GM19324 (cell line): ENCODE measurements around the gene TMEM8B.
"Not testable (repeated sequence)": the region's sequence is repeated elsewhere in the genome, so short reads cannot be mapped to it uniquely, and the experiment has no call there.

ENCODE experiments used
- ATAC-seq: cut with Tn5 transposase; IDR thresholded peaks from one replicate; pipeline ENCODE4 v1.9.1; 2021; ENCODE audit warnings: mild to moderate bottlenecking, moderate library complexity; ENCODE audit not compliant: unreplicated experiment, low FRiP score

TMEM8B gene

DNA sequence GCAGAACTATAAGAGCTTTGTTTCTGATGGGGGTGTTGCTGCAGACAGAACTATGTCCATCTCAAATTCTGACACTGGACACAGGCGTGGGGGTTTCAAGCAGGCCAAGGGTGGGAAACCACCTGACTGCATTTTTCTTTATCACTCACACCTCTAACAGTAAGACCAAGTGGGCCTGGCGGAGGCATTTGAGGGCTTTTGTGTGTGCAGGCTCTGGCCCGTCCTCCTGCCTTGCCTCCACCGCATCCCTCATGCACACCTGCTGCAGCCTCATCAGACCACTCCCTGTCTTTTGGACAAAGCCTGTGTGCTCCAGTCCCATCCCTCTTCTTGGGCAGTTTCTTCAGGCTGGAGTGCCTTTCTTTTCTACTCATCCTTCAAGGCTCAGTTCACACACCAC is 33.3 kb downstream of the TMEM8B start:
- no peak for ATAC-seq

DNA sequence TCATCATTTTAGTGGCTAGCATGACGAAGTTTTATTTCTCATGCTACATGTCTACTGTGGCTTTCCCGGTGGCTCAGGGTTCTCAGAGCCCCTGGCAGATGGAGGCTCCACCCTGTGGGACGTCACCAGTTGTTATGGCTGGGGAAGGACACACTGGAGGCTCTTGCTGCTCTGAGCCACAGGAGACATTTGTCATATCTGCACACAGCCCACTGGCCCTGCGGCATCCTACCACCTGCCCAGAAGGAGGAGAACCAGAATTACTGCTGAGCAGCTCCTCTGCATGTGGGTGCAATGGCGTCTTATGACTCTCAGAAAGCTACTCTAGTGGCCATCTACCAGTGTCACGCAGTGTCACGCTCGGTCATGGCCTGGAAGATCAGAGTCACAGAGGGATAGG is 34.6 kb downstream of the TMEM8B start:
- no peak for ATAC-seq

DNA sequence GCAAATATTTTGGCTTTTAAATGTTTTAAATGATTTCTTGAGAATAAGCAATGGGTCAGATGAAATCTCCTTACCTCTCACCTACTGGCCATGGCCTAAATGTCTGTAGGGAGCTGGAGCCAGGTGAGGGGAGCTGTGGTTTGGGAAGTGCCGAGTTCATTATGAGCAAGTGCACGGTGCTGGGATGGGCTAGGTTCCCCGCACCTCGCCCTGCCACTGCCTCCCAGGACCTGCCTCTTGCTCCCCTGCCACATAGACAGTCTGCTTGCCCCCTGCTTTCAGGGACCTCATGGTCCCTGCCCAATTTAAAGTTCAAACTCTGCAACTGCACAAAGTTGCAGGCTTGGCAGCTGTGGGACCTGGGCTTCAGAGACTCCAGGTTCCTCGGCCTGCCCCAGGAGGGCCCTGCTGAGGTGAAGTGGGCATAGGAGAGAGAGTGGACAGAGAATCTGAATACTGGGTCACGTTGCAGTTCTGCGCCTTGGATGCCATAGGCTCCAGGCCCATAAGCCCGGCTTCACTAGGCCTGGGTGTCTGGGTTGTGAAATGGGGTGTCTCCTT is 35.7 kb downstream of the TMEM8B start:
- ATAC-seq, result no peak

DNA sequence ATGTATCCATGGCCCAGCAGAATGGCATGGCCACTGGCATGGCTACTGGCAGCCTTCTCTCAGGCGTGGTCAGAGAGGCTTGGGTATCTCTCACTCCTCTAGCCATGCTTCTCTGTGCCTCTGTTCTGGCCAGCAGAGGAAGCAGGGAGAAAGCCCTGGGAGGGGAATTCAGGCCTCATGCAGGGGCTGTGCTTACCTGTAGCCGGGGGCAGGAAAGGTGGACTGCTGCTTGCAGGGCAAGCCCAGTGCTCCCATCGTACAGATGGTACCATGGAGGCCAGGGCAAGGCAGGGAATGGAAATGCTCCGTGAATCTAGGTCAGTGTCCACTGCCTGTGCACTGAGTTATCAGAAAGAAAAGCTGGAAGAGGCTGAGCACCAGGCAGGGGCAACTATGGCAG is 38.5 kb downstream of the TMEM8B start:
- no peak for ATAC-seq

DNA sequence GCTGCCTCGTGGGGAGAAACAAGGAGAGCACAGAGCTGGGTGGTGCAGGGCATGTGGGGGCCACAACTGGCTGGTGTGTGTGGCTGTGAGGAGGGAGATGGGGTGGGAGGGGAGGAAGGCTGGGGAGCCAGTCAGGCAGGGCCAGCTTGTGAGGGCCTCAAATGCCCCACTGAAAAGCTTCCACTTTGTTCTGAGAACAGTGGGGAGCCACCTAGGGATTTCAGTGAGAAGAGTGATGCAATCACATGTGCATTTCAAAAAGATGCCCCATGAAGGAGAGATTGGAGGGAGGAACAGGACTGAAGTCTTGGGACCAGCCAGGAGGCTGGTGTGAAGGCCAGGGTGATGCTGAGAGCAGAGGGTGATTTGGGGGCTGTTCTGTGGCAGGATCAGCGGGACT is 39.9 kb downstream of the TMEM8B start:
- ATAC-seq, result no peak

DNA sequence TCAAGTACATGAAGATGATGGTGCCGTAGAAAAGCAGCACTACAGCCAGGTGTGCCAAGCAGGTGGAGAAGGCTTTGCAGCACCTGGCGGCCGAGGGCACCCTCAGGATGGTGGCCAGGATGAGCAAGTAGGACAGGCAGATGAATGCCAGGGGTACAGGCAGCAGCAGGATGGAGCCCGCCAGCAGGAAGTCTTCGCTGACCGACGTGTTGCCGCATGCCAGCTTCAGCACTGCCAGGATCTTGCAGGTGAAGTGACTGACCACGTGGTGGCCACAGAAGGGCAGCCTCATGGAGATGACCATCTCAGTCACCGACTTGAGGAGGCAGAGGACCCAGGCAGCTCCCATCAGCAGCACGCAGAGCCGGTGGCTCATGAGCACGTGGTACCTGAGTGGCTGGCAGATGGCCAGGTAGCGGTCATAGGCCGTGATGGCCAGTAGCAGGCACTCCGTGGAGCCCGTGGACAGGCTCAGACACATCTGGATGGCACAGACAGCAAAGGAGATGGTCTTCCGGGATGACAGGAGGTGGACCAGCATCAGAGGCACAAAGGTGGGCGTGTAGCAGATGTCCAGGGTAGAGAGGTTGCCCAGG is 40.7 kb downstream of the TMEM8B start:
- no peak for ATAC-seq

DNA sequence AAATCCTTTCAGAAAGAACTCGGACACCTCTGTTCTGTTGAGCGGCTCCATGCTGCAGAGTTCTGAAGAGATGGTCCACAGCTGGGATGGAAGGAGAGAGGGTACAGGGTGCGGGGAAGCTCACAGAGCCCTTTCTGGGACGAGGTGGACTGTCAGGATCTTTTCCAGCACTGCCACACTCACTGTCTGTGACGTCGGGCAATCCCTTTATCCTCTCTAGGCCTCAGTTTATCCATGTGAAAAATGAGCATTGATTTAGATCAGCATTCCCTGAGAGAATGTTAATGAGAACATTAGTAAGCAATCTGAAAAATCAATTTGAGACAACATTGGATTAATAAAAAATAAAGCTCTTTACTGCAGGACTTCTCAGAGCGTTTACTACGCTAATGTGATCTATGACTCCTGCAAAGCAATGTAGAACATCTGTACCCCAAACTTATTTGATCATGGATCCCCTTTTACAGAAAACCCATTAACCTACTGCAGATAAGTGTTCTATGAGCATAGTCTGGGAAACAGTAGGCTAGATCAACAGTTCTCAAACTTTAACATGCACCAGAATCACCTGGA is 41.4 kb downstream of the TMEM8B start, which contains the start of gene OR13J1:
OR13J1 (minus strand) TSS at position 51 of the 573 bp plus-strand sequence; CDS start at position 51, 0 bp downstream.
- no peak for ATAC-seq

DNA sequence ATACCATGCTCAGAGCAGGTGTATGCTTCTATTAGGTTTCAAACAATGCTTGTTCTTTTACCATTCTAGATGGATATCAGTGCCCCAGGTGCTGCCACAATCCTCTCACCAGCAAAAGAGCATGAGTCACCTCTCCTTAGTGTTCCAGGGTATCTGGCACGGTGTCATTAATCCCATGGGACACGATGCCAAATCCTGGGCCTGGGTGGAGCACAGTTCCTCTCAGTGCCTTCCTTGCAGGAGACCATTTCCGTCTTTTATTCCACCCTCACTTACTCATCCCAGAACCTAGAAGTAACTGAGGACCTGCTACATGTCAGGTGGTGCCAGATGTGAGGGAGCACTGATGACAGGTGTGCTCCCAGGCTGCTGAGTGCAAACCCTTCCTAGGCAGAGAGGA is 42.5 kb downstream of the TMEM8B start:
- ATAC-seq, result no peak

DNA sequence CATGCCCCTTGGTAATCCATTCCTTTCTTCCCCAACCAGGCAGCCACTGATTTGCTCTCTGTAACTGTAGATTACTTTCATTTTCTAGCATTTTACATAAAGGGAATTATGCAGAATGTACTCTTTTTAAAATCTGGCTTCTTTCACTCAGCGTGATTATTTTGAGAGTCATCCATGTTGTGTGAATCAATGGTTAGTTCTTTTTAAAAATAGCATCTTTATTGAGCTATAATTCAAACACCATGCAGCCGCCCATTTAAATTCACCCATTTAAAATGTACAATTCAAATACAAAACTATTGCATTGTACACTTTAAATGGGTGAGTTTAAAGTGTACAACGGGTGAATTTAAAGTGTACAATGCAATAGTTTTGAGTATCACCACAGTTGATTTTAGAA is 43.5 kb downstream of the TMEM8B start:
- no peak for ATAC-seq

DNA sequence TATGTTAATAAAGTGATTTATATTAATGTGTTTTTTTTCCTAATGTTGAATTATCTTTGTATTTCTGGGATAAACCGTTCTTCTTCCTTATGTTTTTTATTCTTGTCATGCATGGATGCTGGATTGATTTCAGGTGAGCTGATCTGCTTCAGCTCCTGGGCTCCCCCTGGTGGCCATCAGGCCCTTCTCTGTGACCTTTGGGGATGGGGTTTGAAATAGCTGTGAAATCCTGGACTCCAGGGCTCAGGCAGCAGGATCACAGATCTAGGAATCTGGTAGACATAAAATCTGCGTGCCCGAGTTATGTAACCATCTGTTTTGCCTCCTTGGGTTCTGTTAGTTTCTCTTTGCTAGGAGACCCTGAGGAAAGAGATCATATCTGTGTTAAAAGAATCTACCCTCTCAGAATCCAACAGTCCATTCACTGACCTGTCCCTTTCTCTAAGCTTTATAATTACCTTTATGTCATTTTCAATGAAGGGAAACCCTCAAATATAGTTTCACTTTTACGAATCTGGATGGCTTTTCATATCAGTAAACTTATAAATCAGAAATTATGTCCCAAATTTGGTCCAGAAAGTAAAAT is 53.3 kb downstream of the TMEM8B start:
- no peak for ATAC-seq

DNA sequence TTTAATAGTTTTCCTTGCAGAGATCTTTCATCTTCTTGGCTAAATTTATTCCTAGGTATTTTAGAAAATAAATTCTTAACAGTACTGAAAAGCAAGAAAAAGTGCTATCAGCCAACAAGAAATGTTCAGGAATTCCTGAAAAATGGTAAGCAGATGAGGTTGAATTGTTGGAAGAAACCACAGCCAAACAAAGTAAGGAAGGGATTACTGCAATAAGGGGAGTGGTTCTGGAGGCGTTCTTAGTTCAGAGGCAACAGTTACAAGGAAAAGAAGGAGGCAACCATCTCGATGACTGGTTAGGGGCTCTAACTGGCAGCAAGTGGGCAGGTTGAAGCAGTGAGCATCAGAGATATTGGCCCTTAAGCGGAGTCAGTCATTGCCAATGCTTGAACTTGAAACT is 54.0 kb downstream of the TMEM8B start:
- no peak for ATAC-seq

DNA sequence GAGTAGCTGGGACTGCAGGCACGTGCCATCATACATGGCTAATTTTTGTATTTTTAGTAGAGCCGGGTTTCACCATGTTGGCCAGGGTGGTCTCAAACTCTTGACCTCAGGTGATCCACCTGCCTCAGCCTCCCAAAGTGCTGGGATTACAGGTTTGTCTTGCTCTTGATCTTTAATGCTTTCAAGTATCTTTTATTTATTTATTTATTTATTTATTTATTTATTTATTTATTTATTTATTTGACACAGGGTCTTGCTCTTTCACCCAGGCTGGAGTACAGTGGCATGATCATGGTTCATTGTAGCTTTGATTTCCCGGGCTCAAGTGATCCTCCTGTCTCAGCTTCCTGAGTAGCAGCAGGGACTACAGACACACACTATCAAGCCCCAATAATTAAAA is 55.9 kb downstream of the TMEM8B start:
- not testable (repeated sequence) for ATAC-seq

DNA sequence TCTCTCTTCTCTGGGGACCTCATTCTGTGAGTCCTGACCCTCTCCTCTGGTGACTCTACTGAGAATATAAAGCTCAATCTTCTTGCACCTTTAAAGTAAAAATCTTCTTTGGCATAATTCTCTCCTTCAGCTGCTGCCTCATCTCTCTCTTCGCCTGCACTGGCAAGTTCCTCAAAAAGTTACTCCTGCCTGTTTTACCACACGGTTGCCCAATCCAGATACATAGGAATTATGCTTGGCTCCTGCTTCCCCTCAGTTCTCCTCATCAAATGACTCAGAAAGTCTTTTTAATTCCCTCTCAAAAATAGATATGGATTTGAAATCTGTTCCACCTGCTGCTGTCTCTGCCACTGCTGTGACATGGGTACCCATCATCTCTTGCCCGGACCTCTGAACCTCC is 62.6 kb downstream of the TMEM8B start:
- no peak for ATAC-seq

DNA sequence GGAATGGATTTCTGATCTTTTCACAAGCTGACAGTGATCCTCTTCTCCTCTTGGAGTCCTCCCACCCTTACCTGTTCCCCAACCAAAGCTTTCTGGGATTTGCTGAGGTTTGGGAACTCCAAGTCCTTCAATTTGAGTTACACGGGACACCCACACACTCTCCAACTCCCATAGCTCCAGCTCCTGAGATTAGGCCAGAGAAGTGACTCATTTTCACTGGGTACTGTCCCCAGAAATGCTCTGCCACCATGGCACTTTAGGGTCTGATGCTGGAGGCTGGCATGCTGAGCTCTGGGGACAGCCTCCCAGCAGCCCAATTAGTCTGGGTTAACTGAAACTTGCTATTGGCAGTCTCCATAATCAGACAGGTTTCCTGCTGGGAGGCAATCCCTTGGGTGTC is 63.0 kb downstream of the TMEM8B start:
- no peak for ATAC-seq

DNA sequence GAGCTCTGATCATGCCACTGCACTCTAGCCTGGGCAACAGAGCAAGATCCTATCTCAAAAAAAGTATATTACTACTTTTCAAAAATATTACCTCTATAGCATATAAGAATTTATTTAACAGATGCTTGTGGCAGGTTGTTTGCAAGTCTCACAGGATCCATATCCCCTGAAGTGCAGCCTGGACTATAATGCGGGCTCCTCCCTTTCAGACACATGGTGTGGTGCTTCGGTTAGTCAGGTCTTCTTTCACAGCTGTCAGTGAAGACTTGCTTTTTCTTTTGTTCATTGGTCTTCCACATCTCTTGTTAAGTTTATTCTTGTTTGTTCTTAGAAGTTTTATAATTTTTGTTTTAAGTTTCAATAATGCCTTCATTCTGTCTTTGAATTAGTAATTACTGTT is 67.5 kb downstream of the TMEM8B start:
- ATAC-seq, result no peak

DNA sequence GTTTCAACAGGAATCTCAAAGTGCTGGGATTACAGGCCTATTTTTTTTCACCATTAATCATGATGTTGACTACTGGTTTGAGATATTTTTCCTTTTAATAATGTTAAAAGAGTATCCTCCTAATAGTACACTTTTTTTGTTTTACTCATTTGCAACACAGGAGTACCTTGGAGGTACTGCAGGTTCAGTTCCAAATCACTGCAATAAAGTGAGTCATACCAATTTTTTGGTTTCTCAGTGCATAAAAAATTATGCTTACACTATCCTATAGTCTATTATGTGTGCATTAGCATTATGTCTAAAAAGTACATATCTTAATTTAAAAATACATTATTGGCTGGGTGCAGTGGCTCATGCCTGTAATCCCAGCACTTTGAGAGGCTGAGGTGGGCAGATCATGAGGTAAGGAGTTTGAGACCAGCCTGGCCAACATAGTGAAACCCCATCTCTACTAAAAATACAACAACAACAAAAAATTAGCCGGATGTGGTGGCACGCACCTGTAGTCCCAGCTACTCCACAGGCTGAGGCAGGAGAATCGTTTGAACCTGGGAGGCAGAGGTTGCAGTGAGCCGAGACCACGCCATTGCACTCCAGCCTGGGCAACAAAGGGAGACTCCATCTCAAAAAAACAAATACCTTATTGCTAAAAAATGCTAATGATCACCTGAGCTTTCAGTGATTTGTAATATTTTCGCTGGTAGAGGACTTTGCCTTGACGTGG is 68.5 kb downstream of the TMEM8B start:
- not testable (repeated sequence) for ATAC-seq

DNA sequence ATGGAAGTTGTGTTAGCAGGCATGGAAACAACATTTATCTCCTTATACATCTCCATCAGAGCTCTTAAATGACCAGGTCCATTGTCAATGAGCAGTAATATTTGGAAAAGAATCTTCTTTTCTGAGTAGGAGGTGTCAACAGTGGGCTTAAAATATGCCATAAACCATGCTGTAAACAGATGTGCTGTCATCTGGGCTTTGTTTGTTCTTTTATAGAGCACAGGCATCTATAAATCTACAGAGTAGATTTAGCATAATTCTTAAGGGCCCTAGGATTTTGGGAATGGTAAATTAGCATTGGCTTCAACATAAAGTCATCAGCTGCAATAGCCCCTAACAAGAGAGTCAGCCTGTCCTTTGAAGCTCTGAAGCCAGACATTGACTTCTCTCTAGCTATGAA is 69.3 kb downstream of the TMEM8B start:
- ATAC-seq, result no peak

DNA sequence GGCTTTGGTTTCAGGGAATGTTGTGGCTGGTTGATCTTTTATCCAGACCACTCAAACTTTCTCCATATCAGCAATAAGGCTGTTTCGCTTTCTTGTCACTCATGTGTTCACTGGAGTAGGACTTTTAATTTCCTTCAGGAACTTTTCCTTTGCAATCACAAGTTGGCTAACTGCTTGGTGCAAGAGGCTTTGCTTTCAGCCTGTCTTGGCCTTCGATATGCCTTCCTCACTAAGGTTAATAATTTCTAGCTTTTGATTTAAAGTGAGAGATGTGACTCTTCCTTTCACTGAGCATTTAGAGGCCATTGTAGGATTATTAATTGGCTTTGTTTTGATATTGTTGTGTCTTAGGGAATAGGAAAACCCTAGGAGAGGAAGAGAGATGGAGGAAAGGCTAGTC is 70.0 kb downstream of the TMEM8B start:
- ATAC-seq, result no peak

DNA sequence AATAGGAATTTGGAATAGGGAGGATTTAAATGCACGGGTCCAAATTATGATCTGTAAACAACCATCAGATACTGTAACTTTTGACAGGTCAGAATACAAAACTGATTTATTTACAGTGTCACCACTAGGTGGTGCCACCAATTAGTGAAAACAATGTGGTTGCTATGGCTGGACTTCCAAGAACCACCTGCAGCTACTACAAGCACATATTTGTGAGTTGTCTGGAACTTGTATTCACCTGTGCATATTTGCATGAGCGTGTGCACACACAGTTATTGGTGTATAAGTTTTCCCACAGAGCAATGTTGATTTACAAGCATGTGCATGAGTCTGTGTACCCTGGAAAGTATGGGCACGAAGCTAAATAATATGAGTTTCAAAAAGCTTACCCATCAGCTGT is 74.0 kb downstream of the TMEM8B start:
- ATAC-seq, result no peak

DNA sequence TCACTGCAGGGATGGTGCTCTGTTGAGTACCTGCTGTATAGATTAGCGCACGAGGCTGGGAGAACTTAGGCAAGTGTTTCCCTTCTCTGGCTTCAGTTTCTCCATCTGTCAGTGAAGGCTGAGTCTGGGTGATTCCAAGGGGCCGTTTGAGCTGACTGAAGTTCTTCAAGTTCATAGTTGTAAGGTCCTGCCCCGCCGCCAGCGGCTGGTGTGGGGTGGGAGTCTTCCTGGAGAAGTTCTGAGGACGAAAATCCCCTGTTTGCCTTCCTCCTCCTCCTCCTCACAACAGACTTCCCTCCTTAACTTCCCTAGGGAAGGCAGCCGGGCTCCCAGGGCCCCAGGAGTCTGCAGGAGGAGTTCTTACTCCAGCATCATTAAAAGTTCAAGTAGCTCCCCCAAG is 75.3 kb downstream of the TMEM8B start:
- no peak for ATAC-seq

DNA sequence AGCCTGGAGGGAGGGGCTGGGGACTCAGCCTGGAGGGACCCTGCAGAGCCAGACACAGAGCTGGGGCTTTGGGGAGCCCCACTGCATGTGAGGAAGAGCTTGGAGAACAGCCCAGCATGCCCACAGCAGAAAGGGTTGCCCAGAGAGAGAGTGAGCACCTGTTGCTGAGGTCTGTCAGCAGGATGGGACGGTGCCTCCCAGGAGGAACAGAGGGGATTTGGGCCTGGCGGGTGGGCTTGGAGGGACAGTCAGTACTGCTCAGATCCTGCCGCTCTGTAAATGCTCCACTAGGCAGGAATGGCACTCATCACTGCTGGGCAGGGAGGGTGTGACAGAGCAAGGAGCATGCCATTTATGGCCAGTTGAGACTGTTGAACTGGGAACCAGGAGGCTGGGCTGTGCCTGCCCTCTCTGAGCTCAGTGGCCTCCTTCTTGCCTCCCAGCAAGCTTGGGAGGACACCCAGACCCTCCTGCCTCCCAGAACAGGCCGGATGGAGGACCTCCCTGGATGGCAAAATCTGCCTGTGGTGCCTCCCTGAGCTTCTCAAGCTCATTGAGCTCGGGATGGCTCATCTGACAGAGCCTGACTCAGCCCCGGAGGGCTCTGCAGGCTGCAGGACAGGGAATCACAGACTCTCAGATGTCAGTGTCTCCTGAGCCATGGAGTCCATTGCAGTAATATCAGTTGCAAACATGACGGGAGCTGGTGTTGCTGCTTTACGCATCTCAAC is 76.2 kb downstream of the TMEM8B start:
- no peak for ATAC-seq
